ENCODE data around the gene CDH15. TPM values are rescaled to one million over a fixed set of nuclear protein-coding genes. Genes with fewer than 3 reads are reported as not detected.

Gene CDH15
- total and polyA plus RNA-seq, 2 of the 13 experiments (the other 11 are each of a cell fraction or from before 2014, with no cell fraction given), result 0.74 to 2.2 TPM

DNA sequence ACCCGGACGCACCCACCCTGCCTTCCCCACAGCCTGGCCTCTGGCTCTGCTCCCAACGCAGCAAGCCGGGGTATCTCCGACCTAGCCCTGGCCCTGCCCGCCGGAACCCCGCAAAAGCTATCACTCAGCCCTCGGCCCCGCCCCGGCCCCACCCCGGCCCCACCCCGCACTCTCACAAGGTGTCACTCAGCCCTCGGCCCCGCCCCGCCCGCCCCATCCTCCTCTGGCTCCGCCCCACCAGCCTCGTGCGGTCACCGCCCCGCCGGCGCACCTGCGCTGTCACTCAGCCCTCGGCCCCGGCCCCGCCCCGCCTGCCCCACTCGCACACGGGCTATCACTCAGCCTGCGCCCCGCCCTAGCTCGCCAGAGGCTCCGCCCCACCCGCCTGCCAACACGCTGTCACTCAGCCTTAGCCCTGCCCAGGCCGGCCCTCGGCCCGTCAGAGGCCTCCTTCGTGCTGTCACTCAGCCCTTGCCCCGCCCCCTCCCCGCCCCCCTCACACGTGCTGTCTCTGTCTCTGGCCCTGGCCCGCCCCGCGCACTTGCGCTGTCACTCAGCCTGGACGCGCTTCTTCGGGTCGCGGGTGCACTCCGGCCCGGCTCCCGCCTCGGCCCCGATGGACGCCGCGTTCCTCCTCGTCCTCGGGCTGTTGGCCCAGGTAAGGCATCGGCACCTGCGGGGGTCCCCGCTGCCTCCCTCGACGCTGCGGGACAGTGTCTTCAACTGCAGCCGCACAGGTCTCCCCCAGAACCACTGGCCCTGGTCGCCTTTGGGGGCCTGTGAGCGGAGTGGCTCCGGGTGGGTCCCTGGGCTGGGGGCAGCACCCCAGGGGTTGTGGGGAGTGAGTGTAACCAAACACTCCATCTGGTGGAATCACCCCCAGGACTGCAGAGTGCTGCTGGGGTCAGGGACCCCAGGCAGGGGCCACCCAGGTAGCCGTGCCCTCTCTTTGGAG, at the start of gene CDH15 (continued):
- TF ChIP-seq, protein P1, sequence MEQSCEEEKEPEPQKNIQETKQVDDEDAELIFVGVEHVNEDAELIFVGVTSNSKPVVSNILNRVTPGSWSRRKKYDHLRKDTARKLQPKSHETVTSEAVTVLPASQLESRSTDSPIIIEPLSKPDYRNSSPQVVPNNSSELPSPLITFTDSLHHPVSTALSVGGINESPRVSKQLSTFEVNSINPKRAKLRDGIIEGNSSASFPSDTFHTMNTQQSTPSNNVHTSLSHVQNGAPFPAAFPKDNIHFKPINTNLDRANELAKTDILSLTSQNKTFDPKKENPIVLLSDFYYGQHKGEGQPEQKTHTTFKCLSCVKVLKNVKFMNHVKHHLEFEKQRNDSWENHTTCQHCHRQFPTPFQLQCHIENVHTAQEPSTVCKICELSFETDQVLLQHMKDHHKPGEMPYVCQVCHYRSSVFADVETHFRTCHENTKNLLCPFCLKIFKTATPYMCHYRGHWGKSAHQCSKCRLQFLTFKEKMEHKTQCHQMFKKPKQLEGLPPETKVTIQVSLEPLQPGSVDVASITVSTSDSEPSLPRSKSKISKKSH (CRISPR knock-in tag; IDR thresholded peaks at IDR 0.05; ENCODE audit: borderline replicate concordance), result no peak
- TF ChIP-seq, protein P2, sequence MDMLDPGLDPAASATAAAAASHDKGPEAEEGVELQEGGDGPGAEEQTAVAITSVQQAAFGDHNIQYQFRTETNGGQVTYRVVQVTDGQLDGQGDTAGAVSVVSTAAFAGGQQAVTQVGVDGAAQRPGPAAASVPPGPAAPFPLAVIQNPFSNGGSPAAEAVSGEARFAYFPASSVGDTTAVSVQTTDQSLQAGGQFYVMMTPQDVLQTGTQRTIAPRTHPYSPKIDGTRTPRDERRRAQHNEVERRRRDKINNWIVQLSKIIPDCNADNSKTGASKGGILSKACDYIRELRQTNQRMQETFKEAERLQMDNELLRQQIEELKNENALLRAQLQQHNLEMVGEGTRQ (IDR thresholded peaks at IDR 0.05; ENCODE audit: low read depth, low read length), result no peak
- TF ChIP-seq, protein P2 (CRISPR knock-in tag; IDR thresholded peaks at IDR 0.05; ENCODE audit: borderline replicate concordance), result no peak
- TF ChIP-seq ZNF576 (CRISPR knock-in tag; IDR thresholded peaks at IDR 0.05) (peak; percentile 58; the same call in 1 of the 2 replicates), SYNCRIP (IDR thresholded peaks at IDR 0.05; ENCODE audit: insufficient read depth, low read depth, low read length) (no peak), MBNL3 (CRISPR knock-in tag; conservative IDR thresholded peaks at IDR 0.05) (no peak), SCMH1 (CRISPR knock-in tag; IDR thresholded peaks at IDR 0.05; ENCODE audit: borderline replicate concordance) (no peak), ZIK1 (CRISPR knock-in tag; IDR thresholded peaks at IDR 0.05; ENCODE audit: borderline replicate concordance, low read depth) (no peak), ZNF607 (CRISPR knock-in tag; IDR thresholded peaks at IDR 0.05; ENCODE audit: borderline replicate concordance) (no peak), ZNF326 (CRISPR knock-in tag; IDR thresholded peaks at IDR 0.05; ENCODE audit: borderline replicate concordance) (no peak), ZNF138 (CRISPR knock-in tag; IDR thresholded peaks at IDR 0.05; ENCODE audit: low read depth) (no peak), ZNF501 (CRISPR knock-in tag; IDR thresholded peaks at IDR 0.05) (no peak), REL (CRISPR knock-in tag; conservative IDR thresholded peaks at IDR 0.05) (no peak), AGO1 (IDR thresholded peaks at IDR 0.05; ENCODE audit: low read depth, low read length, poor library complexity, severe bottlenecking) (peak; percentile 19), ZNF570 (CRISPR knock-in tag; IDR thresholded peaks at IDR 0.05; ENCODE audit: borderline replicate concordance) (no peak)
